Activated CD4-positive, alpha-beta T cell treated with anti-CD3 and anti-CD28 coated beads, Interleukin-2, amount 50 U/mL, for 24 hours (primary cell): ENCODE results near the gene ACTA1.
"Not testable (repeated sequence)": the region's sequence is repeated elsewhere in the genome, so short reads cannot be mapped to it uniquely, and the experiment has no call there.

Experiments used
- DNase-seq, 2 donors: peaks; one replicate each; pipeline ENCODE4 v3.0.0-alpha.2; 2020; ENCODE audit warnings: low read depth in 1 of 2, low spot score in 1 of 2

Gene ACTA1

DNA sequence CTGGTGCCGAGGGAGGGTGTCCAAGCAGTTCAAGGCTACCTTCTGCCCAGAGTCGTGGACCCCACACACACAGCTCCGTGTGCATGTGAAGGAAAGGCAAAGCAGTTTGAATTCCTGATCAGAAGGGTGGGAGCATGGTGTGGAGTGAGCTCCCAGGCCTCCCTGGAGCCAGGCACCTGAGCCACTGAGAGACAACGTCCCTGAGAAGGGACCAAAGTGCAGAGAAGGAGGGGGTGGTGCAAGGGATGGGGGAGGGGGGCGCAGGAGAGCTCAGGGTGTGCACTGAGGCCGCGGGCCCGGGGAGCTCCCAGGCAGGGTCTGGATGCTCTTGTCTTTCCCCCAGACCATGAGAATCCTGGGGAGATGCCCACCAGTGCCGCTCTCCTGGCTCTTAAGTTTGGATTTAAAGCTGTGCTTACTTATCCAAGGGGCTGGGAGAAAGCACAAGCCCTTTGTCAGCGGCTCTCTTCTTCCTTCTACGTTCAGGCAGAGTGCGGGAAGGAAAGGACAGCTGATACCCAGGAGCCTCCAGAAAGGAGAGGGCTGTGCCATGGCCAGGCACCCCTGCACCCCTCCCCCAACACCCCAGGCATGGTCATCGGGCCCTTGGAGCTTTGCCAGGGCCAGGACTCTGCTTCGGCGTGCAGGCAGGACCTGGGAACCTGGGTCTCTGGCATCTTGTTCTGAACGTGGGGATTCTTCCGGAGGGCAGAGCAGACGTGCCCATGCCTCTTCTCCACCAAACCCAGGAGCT lies 24.1 kb downstream of the ACTA1 start:
- DNase-seq: no peak

DNA sequence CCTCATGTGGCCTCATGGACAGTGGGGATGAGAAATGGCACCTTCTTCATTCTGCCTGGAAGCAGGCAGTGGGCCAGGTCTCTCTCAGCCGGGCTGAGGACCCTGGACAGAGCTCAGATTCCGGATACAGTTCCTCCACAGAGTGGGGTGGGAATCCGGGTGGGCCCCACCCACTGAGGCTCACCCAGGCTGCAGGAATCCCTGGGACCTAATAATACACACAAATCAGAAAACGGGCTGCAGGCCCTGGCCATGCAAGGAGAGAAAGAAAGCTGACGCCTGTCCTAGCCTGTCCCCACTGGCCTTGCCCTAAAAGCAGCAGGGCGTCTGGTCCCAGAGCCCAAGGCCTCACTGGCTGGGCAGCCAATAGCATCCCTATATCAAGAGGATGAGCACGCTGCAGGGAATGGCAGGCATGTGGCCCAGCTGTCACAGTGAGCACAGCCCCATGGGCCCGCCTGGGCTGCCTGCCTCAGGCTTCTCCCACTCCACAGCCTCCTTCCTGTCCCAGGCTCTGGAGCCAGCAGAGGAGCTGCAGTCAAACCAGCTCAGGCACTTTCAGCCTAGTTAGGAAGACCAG lies 25.3 kb downstream of the ACTA1 start:
- DNase-seq: no peak

DNA sequence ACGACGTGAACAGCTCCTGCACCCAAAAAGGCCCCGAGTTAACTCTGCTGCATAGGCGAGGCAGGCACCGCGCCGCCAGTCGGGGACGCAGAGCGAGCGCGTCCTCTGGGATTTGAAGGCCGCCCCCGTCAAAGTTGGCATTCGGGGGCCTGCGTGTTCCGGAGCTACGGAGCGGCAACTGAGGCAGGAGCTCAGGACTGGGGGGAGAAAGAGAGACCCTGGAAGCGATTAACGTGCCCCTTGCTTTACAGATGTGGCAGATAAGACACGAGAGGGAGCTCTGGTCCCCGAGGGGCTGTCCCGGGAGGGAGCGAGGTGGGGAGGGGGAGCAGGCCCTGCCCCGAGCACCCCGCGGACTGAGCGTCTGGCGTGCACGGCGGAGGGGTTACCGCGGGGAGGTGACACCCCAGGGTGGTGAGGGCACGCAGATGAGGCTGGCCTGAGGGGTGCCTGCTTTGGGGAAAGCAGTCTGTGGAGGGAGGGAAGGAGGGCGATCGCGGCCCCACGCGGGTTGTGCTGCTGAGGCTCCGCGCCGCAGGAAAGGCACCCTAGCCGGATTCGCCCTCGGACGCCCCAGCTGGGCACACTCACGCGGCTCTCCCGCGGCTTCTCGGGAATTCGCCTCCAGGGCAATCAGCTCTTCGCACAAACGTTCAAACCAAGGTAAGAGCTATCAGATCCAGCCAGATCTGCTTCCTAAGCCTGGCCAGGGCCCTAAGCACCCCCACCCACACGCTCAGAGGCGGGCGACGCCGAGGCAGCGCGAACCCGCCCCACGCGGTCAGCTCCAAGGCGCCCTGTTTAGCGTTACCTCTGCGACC lies 26.5 kb downstream of the ACTA1 start:
- no peak for DNase-seq

DNA sequence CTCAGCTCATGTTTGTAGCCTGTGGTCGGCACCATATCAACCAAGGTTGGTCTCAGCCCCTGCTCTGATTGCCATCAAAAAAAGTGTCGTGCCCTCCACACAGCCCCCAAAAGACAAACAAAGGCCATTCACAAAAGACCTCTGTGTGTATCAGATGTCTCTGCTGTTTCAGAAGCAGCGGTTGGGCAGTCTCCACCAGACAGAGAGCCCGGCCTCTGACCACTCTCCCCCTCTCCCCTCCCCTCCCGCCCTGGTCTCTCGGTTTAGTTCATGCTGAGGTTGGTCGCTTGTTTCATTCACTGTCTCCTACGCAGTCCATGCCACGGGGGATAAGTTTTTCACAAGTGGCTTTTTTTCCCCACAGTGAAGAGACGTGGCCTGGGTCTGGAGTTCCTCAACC lies 27.1 kb downstream of the ACTA1 start:
- no peak for DNase-seq

DNA sequence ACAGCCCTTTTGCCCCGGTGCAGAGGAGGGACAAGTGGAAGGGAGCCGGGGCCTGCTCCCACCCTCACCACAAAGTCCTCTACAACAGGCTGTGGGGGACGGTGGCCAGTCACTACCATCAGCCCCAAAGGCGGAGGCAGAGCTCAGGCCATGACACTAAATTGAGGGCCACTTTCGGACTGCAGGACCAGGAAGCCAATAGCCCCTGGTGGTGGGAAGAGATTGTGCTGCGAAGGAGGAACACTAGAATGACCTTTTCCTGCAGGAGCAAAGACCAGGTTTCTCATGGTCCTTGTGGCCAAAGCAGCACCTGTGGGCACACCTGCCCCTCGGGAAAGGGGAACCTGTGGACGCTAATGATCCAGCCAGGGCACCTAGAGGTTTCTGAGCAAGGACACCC lies 30.3 kb downstream of the ACTA1 start:
- no peak for DNase-seq

DNA sequence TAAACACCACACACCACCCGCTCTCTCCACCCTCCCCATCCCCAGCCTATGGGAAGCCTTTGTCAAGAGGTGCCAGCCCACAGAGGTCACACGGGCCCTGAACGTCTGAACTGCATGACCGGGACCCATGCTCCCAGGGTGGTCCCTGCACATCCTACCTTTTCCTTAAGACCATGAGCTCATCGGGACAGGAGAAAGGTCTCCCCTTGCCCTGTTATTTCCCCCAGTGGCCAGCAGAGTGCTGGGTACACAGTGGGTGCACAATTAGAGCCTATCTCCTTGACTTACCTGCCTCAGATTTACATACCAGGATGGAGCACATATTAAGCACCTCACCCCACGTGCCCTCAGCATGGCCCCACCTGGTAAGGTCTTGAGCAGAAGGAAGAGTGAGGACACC lies 30.9 kb downstream of the ACTA1 start:
- no peak for DNase-seq

DNA sequence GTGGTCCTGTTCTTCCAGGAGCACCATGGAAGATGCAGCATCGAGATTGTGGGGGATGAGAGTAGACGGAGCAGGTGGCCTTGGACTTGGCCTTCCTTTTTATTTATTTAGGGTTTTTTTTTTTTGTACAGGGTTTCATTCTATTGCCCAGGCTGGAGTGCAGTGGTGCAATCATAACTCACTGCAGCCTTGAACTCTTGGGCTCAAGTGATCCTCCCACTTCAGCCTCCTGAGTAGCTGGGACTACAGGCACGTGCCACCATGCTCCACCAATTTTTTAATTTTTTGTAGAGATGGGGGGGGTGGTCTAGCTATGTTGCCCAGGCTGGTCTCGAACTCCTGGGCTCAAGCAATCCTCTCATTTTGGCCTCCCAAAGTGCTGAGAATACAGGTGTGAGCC lies 31.6 kb downstream of the ACTA1 start:
- not testable (repeated sequence) for DNase-seq

DNA sequence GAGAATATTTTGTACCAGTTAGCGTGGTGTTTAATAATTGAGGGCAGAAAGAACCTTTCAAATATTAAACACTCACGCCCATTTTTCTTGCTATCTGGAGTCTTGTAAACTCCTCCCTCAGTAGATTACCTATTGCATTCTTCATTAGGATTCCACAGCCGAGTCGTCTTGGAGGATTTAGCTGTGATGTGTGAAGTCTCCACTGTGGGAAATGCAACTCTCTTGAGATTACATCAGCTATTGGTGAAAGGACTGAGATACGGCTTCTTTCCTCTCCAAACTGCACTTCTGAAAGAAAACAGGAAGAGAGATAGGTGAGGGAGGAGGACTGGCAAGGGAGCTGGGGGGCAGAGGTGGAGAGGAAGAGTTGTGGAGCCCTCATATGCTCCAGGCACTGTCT lies 36.1 kb downstream of the ACTA1 start:
- DNase-seq: no peak

DNA sequence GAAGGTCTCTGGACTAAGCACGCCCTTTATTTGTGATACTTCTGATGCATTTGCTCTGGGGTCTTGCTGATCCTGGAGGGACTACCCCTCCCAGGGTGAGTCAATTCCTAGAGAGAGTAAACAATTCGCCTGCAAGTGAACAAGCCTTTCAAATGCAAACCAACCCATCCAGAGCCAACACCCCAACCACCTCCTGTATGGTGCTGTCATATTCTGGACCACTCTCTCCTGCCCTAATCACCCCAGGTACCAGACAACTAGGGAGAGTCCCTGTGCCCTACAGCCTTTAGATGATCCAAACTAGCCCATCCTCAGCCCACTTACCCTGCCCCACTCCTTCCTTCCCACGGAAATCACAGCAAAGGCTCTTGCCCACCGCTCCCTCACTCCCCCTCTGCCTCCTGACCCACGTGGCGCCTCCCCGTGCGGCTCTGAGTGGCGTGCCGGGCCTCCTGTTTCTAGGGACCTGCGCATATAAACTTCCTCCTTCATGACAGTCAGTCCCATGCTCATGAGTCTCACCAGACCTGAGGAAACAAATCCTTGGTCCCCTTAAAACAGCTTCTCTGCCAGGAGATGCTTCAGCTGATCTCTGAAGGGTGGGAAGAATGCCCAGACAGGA lies 37.2 kb downstream of the ACTA1 start:
- DNase-seq: no peak

DNA sequence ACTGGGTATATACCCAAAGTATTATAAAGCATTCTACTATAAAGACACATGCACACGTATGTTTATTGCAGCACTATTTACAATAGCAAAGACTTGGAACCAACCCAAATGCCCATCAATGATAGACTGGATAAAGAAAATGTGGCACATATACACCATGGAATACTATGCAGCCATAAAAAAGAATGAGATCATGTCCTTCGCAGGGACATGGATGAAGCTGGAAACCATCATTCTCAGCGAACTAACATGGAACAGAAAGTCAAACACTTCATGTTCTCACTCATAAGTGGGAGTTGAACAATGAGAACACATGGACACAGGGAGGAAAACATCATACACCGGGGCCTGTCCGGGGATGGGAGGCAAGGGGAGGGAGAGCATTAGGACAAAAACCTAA lies 39.4 kb downstream of the ACTA1 start:
- DNase-seq: not testable (repeated sequence)

DNA sequence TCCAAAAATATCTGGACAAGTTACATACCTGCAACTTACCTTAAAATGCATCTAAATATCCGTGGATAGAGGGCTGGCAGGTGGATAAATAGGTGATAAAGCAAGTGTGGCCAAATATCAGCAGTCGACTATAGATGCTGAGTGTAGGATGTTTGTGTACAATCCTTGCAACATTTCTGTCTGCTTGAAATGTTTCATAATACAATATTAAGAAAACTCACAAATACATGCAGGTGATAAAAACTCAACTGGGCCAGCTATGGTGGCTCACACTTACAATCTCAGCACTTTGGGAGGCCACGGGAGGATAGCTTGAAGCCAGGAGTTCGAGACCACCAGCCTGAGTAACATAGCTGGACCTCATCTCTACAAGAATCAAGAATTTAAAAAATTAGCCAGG lies 41.0 kb downstream of the ACTA1 start:
- no peak for DNase-seq

DNA sequence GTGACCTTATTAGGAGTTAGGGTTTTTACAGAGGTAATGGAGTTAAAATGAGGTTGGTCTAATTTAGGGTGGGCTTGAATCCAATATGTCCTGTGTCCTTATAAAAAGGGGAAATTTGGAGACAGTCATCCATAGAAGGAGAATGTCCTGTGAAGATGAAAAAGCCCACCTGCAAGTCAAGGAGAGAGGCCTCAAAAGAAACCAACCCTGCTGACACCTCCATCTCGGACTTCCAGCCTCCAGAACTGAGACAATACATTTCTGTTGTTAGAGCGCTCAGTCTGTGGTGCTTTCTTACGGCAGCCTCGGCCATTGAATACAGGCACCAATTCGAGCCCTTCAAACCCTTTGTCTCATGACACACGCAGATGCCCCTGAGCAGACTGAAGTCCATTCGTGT lies 43.8 kb downstream of the ACTA1 start:
- no peak for DNase-seq

DNA sequence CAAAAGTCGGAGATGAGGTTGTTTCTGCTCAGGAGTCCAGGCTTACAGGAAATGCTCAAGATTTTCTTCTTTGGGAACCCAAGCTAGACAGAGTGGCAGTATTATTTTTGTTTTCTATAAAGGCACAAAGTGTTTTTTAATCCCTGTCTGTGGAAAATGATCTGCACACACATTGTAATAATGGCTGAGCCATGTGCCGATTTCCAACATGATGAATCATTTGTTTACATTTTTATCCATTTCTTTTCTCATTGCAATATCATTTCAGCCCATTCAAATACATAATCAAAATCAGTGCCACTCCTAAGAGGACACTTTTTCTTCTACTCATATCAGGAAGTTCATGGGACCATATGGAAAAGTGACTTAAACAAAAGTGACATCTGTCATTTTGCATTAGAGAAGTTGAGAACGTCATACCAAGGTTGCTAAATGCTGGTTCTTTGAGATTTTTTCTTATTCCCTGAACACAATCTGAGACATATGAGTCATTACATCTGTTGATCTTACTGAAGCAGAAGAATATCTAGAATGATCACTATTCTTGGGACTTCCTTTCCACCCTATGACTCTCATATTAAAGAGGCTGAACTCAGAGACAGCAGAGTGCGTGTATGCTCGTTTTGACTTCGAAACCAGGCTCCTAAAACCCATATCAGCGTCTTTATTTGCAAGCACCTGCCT lies 44.9 kb downstream of the ACTA1 start:
- DNase-seq: no peak

DNA sequence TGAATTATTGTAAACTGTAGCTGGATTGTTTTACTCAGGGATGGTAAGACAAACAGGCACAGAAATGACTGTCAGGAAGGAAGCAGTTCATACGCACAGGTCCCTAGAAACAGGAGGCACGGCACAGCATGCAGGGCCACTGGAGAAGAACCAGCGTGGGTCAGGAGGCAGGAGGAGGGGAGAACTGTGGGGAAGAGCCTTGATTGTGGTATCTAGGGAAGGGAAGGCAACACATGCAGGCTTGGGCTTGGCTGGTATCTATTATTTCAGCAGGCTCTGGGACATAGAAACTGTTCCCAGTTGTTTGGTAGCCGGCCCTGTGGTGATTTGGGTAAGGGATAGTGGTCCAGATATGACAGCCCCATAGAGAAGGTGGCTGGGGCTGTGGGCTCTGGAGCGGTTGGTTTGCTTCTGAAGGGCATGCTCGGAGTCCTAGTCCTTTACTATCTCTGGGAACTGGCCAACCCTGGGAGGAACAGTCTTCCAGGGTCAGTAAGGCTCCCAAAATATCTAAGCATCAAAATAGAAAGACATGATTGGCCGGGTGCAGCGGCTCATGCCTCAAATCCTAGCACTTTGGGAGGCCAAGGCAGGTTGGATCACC lies 47.9 kb downstream of the ACTA1 start:
- no peak for DNase-seq

DNA sequence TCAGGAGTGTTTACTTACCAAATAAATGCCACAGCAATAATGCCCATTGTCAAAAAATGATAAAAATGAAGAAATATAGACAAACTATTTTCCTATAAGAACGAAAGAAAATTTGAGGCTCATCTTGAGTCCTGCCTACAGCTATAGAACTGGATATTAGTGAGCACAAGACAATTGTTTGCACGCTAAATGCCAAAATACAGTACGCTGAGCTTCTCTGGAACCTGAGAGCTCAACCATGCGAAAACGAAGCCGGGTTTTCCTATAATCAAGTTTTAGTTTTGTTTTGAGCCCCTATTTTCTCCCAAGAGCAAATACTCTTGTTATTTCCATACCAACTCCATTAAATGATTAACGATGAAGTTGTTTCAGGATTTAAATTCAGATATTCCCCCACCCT lies 49.1 kb downstream of the ACTA1 start:
- DNase-seq: no peak

DNA sequence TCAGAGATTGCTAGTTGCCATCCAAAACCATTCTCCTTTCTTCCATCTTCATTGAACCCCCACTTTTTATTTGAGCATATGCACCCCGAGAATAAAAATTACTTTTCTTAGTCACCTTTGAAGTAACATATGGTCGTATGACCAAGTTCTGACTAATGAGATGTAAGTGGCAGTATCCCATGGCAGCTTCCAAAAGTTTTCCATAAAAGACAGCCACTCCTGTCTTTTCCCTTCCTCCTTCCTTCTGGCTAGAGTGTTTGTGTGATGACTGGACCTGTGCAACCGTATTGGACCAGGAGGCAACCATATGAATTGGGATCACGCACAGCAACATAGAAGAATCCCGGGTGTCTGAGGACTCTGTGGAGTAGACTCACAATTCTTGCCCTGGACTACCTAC lies 49.9 kb downstream of the ACTA1 start:
- DNase-seq: no peak

DNA sequence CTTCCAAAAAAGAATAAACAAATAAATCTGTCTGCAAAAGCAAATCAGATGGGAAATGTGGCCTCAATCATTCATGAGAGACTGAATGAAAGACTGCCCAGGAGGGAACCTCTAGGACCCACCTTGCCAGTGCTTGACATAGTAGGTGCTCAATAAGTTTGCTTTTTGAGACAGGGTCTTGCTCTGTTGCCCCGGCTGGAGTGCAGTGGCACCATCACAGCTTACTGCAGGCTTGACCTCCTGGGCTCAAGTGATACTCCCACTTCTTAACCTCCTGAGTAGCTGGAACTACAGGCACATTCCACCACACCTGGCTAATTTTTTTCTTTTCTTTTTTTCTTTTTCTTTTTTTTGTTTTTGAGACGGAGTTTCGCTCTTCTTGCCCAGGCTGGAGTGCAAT lies 50.7 kb downstream of the ACTA1 start:
- no peak for DNase-seq
